ENCODE measurements around the gene SLMAP. TPM values are rescaled to one million over a fixed set of nuclear protein-coding genes. Genes with fewer than 3 reads are reported as not detected.

The SLMAP gene
- total and polyA plus RNA-seq, 2 donors (not counting 1 experiment from before 2014, with no cell fraction given): 9.7 to 67.2 TPM

DNA sequence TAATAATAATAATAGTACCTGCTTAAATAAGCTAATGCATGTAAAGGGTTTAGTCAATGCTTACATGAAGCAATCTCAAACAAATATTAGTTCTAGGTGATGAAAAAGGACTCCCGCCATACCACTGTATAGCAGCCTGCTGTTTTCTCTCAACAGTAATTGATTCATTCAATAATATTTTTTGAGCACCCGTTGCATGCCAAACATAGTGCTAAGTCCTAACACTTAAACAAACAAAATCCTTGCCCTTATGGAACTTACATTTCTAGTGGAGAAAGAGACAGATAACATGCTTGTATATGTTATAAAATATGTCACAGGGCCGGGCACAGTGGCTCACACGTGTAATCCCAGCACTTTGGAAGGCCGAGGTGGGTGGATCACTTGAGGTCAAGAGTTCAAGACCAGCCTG, 190.9 kb downstream of the SLMAP start:
- peaks cover 4% of the 10 kb centered on the region for H3K27me3 Mint-ChIP-seq

GRCh38 chr3:57948080-57948671, 192.1 kb downstream of the SLMAP start:
- Histone ChIP-seq H3K79me2 (ENCODE audit: control insufficient read depth, insufficient read depth, low read length) (no peaks in the 10 kb centered on the region), H3K36me3 (replicated peaks in 1 of 2; ENCODE audit: control extremely low read depth in 1 of 2, control insufficient read depth in 1 of 2, extremely low read depth in 1 of 2, insufficient read depth in 2 of 2, low read length in 1 of 2) (no peaks in the 10 kb centered on the region), H3K4me2 (replicated peaks; ENCODE audit: low read depth, low read length, poor library complexity, severe bottlenecking) (no peak overlapping the region), H4K20me1 (ENCODE audit: control insufficient read depth, insufficient read depth, low read length, poor library complexity, severe bottlenecking) (no peaks in the 10 kb centered on the region), H2AFZ (ENCODE audit: insufficient read depth, low read depth, low read length, poor library complexity, severe bottlenecking) (no peak overlapping the region), H3K27ac (ENCODE audit: low read length in 2 of 2) (no peak overlapping the region), H3K27me3 (replicated peaks in 1 of 4; ENCODE audit: control extremely low read depth in 1 of 4, control insufficient read depth in 3 of 4, insufficient read depth in 4 of 4, low read length in 3 of 4) (peaks cover 0 to 4% (median 1%) of the 10 kb centered on the region in 4 experiments), H3K4me1 (ENCODE audit: control insufficient read depth in 2 of 2, insufficient read depth in 2 of 2, low read length in 2 of 2) (no peaks in the 10 kb centered on the region), H3K9me3 (ENCODE audit: control extremely low read depth in 1 of 3, control insufficient read depth in 2 of 3, insufficient read depth in 1 of 3, low read length in 2 of 3) (no peaks in the 10 kb centered on the region), H3K4me3 (ENCODE audit: control extremely low read depth in 1 of 5, extremely low read depth in 1 of 5, insufficient read depth in 1 of 5, low read depth in 2 of 5, low read length in 4 of 5) (no peak overlapping the region), H3K9ac (ENCODE audit: low read length) (no peak overlapping the region)
- ChIA-PET CTCF (no interaction called here), POLR2A (no interaction called here)
- H3K27ac Mint-ChIP-seq: no peak overlapping the region
- H3K27me3 Mint-ChIP-seq: peaks cover 4% of the 10 kb centered on the region
- ATAC-seq (ENCODE audit: low read depth) (no peak), DNase-seq (no peak)
- no peaks in the 10 kb centered on the region for H3K9me3 Mint-ChIP-seq (ENCODE audit: insufficient read depth)
- WGBS (ENCODE audit: insufficient coverage): 93% methylated on average over 9 of the region's 12 CpGs
- TF ChIP-seq, protein P1, sequence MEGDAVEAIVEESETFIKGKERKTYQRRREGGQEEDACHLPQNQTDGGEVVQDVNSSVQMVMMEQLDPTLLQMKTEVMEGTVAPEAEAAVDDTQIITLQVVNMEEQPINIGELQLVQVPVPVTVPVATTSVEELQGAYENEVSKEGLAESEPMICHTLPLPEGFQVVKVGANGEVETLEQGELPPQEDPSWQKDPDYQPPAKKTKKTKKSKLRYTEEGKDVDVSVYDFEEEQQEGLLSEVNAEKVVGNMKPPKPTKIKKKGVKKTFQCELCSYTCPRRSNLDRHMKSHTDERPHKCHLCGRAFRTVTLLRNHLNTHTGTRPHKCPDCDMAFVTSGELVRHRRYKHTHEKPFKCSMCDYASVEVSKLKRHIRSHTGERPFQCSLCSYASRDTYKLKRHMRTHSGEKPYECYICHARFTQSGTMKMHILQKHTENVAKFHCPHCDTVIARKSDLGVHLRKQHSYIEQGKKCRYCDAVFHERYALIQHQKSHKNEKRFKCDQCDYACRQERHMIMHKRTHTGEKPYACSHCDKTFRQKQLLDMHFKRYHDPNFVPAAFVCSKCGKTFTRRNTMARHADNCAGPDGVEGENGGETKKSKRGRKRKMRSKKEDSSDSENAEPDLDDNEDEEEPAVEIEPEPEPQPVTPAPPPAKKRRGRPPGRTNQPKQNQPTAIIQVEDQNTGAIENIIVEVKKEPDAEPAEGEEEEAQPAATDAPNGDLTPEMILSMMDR (IDR thresholded peaks at IDR 0.05): no peak
- TF ChIP-seq EZH2 (IDR thresholded peaks at IDR 0.05; ENCODE audit: borderline replicate concordance, insufficient read depth, low read depth, low read length, poor library complexity, severe bottlenecking): no peak
- intact Hi-C loops (cut with micrococcal nuclease): no loop called here
- H3K4me3 Mint-ChIP-seq: no peak overlapping the region
- H3K4me1 Mint-ChIP-seq: no peaks in the 10 kb centered on the region

More for the DNA sequence above, 190.9 kb downstream of the SLMAP start:
- no peaks in the 10 kb centered on the region for H3K9me3 ChIP-seq (ENCODE audit: control extremely low read depth in 1 of 3, control insufficient read depth in 2 of 3, insufficient read depth in 1 of 3, low read length in 2 of 3)
- H3K79me2 ChIP-seq (ENCODE audit: control insufficient read depth, insufficient read depth, low read length): no peaks in the 10 kb centered on the region
- H3K27me3 ChIP-seq (replicated peaks in 1 of 4; ENCODE audit: control extremely low read depth in 1 of 4, control insufficient read depth in 3 of 4, insufficient read depth in 4 of 4, low read length in 3 of 4): peaks cover 0 to 4% (median 1%) of the 10 kb centered on the region in 4 experiments
- no peaks in the 10 kb centered on the region for H3K4me1 ChIP-seq (ENCODE audit: control insufficient read depth in 2 of 2, insufficient read depth in 2 of 2, low read length in 2 of 2)
- no peak overlapping the region for H3K27ac ChIP-seq (ENCODE audit: low read length in 2 of 2)
- ChIA-PET POLR2A (no interaction called here), CTCF (no interaction called here)
- WGBS (ENCODE audit: insufficient coverage): 94% methylated on average over 3 of the region's 5 CpGs
- H3K27ac Mint-ChIP-seq: no peak overlapping the region
- no peak overlapping the region for H3K4me2 ChIP-seq (replicated peaks; ENCODE audit: low read depth, low read length, poor library complexity, severe bottlenecking)
- H3K36me3 ChIP-seq (replicated peaks in 1 of 2; ENCODE audit: control extremely low read depth in 1 of 2, control insufficient read depth in 1 of 2, extremely low read depth in 1 of 2, insufficient read depth in 2 of 2, low read length in 1 of 2): no peaks in the 10 kb centered on the region
- no peak overlapping the region for H3K4me3 ChIP-seq (ENCODE audit: control extremely low read depth in 1 of 5, extremely low read depth in 1 of 5, insufficient read depth in 1 of 5, low read depth in 2 of 5, low read length in 4 of 5)
- DNase-seq (no peak), ATAC-seq (ENCODE audit: low read depth) (no peak)
- H3K4me1 Mint-ChIP-seq: no peaks in the 10 kb centered on the region
- TF ChIP-seq, protein P1 (IDR thresholded peaks at IDR 0.05): no peak
- no peaks in the 10 kb centered on the region for H3K9me3 Mint-ChIP-seq (ENCODE audit: insufficient read depth)
- H2AFZ ChIP-seq (ENCODE audit: insufficient read depth, low read depth, low read length, poor library complexity, severe bottlenecking): no peak overlapping the region
- H3K4me3 Mint-ChIP-seq: no peak overlapping the region
- H3K9ac ChIP-seq (ENCODE audit: low read length): no peak overlapping the region
- H4K20me1 ChIP-seq (ENCODE audit: control insufficient read depth, insufficient read depth, low read length, poor library complexity, severe bottlenecking): no peaks in the 10 kb centered on the region
- intact Hi-C loops (cut with micrococcal nuclease): no loop called here

Data from B cell (primary cell).